ENCODE data around the gene CEP170B.

Gene CEP170B

GRCh38 chr14:104870368-104871144 is 5.5 kb downstream of the CEP170B start:
- ATAC-seq, result peak; percentile 62
- TF ChIP-seq CSRNP3 (CRISPR knock-in tag; IDR thresholded peaks at IDR 0.05), result no peak
- no peak for TF ChIP-seq CSDC2 (CRISPR knock-in tag; IDR thresholded peaks at IDR 0.05)
- no peak for TF ChIP-seq GLIS3 (CRISPR knock-in tag; IDR thresholded peaks at IDR 0.05)
- TF ChIP-seq PATZ1 (CRISPR knock-in tag; IDR thresholded peaks at IDR 0.05; ENCODE audit: borderline replicate concordance), result no peak
- no peak for TF ChIP-seq PPARA (CRISPR knock-in tag; IDR thresholded peaks at IDR 0.05; ENCODE audit: borderline replicate concordance)

DNA sequence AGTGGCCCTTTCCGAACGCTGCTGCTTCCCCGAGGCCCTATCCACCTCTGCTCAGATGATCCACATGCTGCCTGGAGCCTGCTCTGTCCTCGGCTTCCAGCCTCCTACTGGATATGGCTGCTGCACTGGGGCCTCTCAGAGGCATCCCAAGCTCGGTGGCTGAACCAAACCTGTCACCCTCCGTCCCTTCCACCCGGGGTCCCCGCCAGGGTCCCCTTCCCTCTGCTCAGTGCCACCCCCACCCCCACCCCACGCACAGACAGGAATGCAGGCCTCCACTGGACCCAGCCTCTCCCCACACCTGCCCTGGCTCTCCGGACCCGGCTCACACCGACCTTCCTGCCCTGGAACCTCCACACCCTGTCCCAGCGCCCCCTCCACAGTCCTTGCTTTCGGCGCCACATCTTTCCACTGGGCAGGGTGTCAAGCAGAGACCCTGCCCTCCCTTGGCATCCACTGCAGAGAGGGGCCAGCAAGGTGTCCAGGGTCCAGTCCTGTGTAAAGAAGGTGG is 6.1 kb downstream of the CEP170B start:
- TF ChIP-seq ZFP3 (CRISPR knock-in tag; IDR thresholded peaks at IDR 0.05), result no peak
- TF ChIP-seq TSHZ2 (CRISPR knock-in tag; IDR thresholded peaks at IDR 0.05), result no peak
- no peak for TF ChIP-seq ZNF70 (CRISPR knock-in tag; IDR thresholded peaks at IDR 0.05)
- TF ChIP-seq CREB5 (CRISPR knock-in tag; IDR thresholded peaks at IDR 0.05; ENCODE audit: low read depth), result no peak
- TF ChIP-seq GLIS3 (CRISPR knock-in tag; IDR thresholded peaks at IDR 0.05), result no peak
- TF ChIP-seq TCF4 (CRISPR knock-in tag; IDR thresholded peaks at IDR 0.05; ENCODE audit: borderline replicate concordance), result no peak
- TF ChIP-seq BACH2 (CRISPR knock-in tag; IDR thresholded peaks at IDR 0.05; ENCODE audit: borderline replicate concordance), result no peak
- no peak for TF ChIP-seq RARB (CRISPR knock-in tag; IDR thresholded peaks at IDR 0.05)
- TF ChIP-seq ISL1 (CRISPR knock-in tag; IDR thresholded peaks at IDR 0.05), result no peak
- TF ChIP-seq OSR1 (CRISPR knock-in tag; IDR thresholded peaks at IDR 0.05), result no peak
- TF ChIP-seq TOX (CRISPR knock-in tag; IDR thresholded peaks at IDR 0.05; ENCODE audit: borderline replicate concordance), result no peak
- TF ChIP-seq PATZ1 (CRISPR knock-in tag; IDR thresholded peaks at IDR 0.05; ENCODE audit: borderline replicate concordance), result no peak
- TF ChIP-seq ZNF565 (CRISPR knock-in tag; conservative IDR thresholded peaks at IDR 0.05; ENCODE audit: low read depth), result no peak
- no peak for TF ChIP-seq CSDC2 (CRISPR knock-in tag; IDR thresholded peaks at IDR 0.05)
- ATAC-seq, result no peak

- TF ChIP-seq ZNF8 (CRISPR knock-in tag; IDR thresholded peaks at IDR 0.05) (no peak), POU6F1 (CRISPR knock-in tag; IDR thresholded peaks at IDR 0.05; ENCODE audit: borderline replicate concordance, low read depth) (no peak), ZNF70 (CRISPR knock-in tag; IDR thresholded peaks at IDR 0.05) (no peak), RARB (CRISPR knock-in tag; IDR thresholded peaks at IDR 0.05) (no peak), ARNTL (CRISPR knock-in tag; IDR thresholded peaks at IDR 0.05; ENCODE audit: borderline replicate concordance, low read depth) (no peak)
These were observed 6.8 kb downstream of the CEP170B start for GRCh38 chr14:104871656-104872468.

More at GRCh38 chr14:104871656-104872468, 6.8 kb downstream of the CEP170B start:
- ATAC-seq, result no peak

Measured in SK-N-SH treated with all-trans-retinoic acid at 6 μM for 48 hours (cell line).